K562 (cell line): ENCODE results near the gene GHR. TPM values are rescaled to one million over a fixed set of nuclear protein-coding genes. Genes with fewer than 3 reads are reported as not detected.

Experiments
- ATAC-seq: fragments of 200-7000 bp; cut with Tn5 transposase; 3 replicates; pipeline ENCODE4 v1.9.1; 2020; ENCODE audit warnings: moderate library complexity
- BruUV-seq: library from RNA; stranded (reverse); fragments of 400-500 nt; replicated peaks from 2 replicates; lab custom pipeline; 2021; lab: Mats Ljungman, UMichigan
- CTCF ChIA-PET: fragments of 300-600 bp; formaldehyde crosslinking; extraction: SDS; loops from one replicate; lab custom pipeline; 2021; ENCODE audit warnings: low intra/inter-chr PET ratio; lab: Yijun Ruan, JAX
- POLR2A ChIA-PET: fragments of 300-600, 350-650 bp; sonication (Branson Sonifier 250); formaldehyde crosslinking; extraction: SDS; loops from one replicate; lab custom pipeline; 2021; ENCODE audit warnings: antibody characterized with exemption, inconsistent platforms; lab: Yijun Ruan, JAX
- DNase-seq, 4 experiments: peaks; one replicate each; pipeline versions ENCODE4 v3.0.0 to v3.0.0-alpha.2; 2011 to 2018; ENCODE audit warnings: low spot score in 3 of 4, mixed read lengths in 3 of 4; ENCODE audit errors: extremely low read depth in 1 of 4
- FAIRE-seq: peaks from 2 replicates; lab custom pipeline; 2011; peaks lifted over from hg19 to GRCh38; lab: Jason Lieb, UNC
- H2AFZ ChIP-seq: 2 replicates; pipeline ENCODE4 v1.6.0; 2011; ENCODE audit warnings: low read depth, low read length, control low read depth, inconsistent platforms
- H3K27ac ChIP-seq: fragments of 200-600 bp; 3 replicates; pipeline ENCODE4 v1.8.0; 2011; ENCODE audit warnings: low read depth, mild to moderate bottlenecking, control low read depth, inconsistent platforms, low read length, moderate library complexity, mixed read lengths; ENCODE audit errors: extremely low read depth
- H3K27me3 ChIP-seq, 2 experiments: fragments of 300-600 bp in 1 of 2; 2 replicates in 1 of 2; 3 replicates in 1 of 2; pipeline versions ENCODE4 v1.6.0 to v1.8.0; 2011; ENCODE audit warnings: inconsistent platforms in 2 of 2, low read length in 2 of 2, mild to moderate bottlenecking in 1 of 2, mixed read lengths in 1 of 2, moderate library complexity in 1 of 2; ENCODE audit not compliant: control insufficient read depth in 2 of 2, insufficient read depth in 2 of 2
- H3K36me3 ChIP-seq: fragments of 300-600 bp; 3 replicates; pipeline ENCODE4 v1.8.0; 2011; ENCODE audit warnings: mild to moderate bottlenecking, low read length, inconsistent platforms; ENCODE audit not compliant: control insufficient read depth, insufficient read depth
- H3K4me1 ChIP-seq, 2 experiments: fragments of 200-600 bp in 1 of 2; replicated peaks in 1 of 2; 2 replicates in 1 of 2; 3 replicates in 1 of 2; pipeline versions ENCODE4 v1.5.1 to v1.8.0; 2011; ENCODE audit warnings: inconsistent platforms in 2 of 2, low read length in 2 of 2, mild to moderate bottlenecking in 1 of 2, mixed read lengths in 1 of 2, moderate library complexity in 1 of 2; ENCODE audit not compliant: control insufficient read depth in 2 of 2, insufficient read depth in 2 of 2
- H3K4me2 ChIP-seq: 2 replicates; pipeline ENCODE4 v1.6.1; 2011; ENCODE audit warnings: low read length, control low read depth, inconsistent platforms, mixed read lengths; ENCODE audit not compliant: insufficient read depth
- H3K4me3 ChIP-seq: fragments of 200-600 bp; sonication (generic), shearing (Covaris generic); 2 replicates; pipeline ENCODE4 v1.5.1; 2016; ENCODE audit warnings: control low read depth, inconsistent platforms
- H3K79me2 ChIP-seq: fragments of 200-600 bp; 3 replicates; pipeline ENCODE4 v1.8.0; 2011; ENCODE audit warnings: low read length, inconsistent platforms; ENCODE audit not compliant: control insufficient read depth, insufficient read depth
- H3K9ac ChIP-seq, 2 experiments: 2 replicates each; pipeline versions ENCODE4 v1.6.0 to v1.6.1; 2011; ENCODE audit warnings: low read depth in 2 of 2, low read length in 2 of 2, control low read depth in 1 of 2, inconsistent platforms in 1 of 2, mild to moderate bottlenecking in 1 of 2, mixed read lengths in 1 of 2; ENCODE audit not compliant: insufficient read depth in 1 of 2
- H3K9me1 ChIP-seq: one replicate; pipeline ENCODE4 v1.6.0; 2011; ENCODE audit warnings: inconsistent platforms, mild to moderate bottlenecking, low read length, moderate library complexity; ENCODE audit not compliant: control insufficient read depth, insufficient read depth
- H3K9me3 ChIP-seq: replicated peaks from 2 replicates; pipeline ENCODE4 v1.5.1; 2011; ENCODE audit warnings: low read depth, low read length, inconsistent platforms; ENCODE audit not compliant: control insufficient read depth, insufficient read depth
- H4K20me1 ChIP-seq: replicated peaks from 2 replicates; pipeline ENCODE4 v1.6.1; 2011; ENCODE audit warnings: low read length, inconsistent platforms, mixed read lengths; ENCODE audit not compliant: control insufficient read depth, insufficient read depth
- HDAC2 ChIP-seq: fragments of 450-650 bp; IDR thresholded peaks from 2 replicates; pipeline ENCODE4 v1.6.1; 2016; ENCODE audit warnings: mild to moderate bottlenecking
- MAX ChIP-seq: sonication (generic); formaldehyde crosslinking; IDR thresholded peaks from 2 replicates; pipeline ENCODE4 v1.9.0; 2022; ENCODE audit warnings: mild to moderate bottlenecking, missing genetic modification reagents
- MAZ ChIP-seq, 2 experiments: fragments of 450-650 bp in 1 of 2; sonication (generic) in 1 of 2; formaldehyde crosslinking; IDR thresholded peaks in 1 of 2; conservative IDR thresholded peaks in 1 of 2; 2 replicates each; pipeline versions ENCODE4 v1.4.0 to v1.5.0; 2020; ENCODE audit warnings: mild to moderate bottlenecking in 1 of 2, missing genetic modification reagents in 1 of 2
- NONO ChIP-seq, 2 experiments: fragments of 200-400 bp in 1 of 2; fragments of 450-650 bp in 1 of 2; formaldehyde crosslinking in 1 of 2; IDR thresholded peaks; 2 replicates each; pipeline ENCODE4 v1.6.1; 2017; ENCODE audit warnings: low read depth in 2 of 2, mild to moderate bottlenecking in 2 of 2, moderate library complexity in 2 of 2, low read length in 1 of 2
- NR1H2 ChIP-seq: sonication (generic); formaldehyde crosslinking; IDR thresholded peaks from 2 replicates; pipeline ENCODE4 v1.4.0; 2020; ENCODE audit warnings: mild to moderate bottlenecking, missing genetic modification reagents
- OTX1 ChIP-seq: fragments of 450-650 bp; formaldehyde crosslinking; IDR thresholded peaks from 2 replicates; pipeline ENCODE4 v1.4.0; 2022; ENCODE audit warnings: mild to moderate bottlenecking
- RCOR1 ChIP-seq, 2 experiments: IDR thresholded peaks; 2 replicates each; pipeline ENCODE4 v1.6.1; 2012; ENCODE audit warnings: low read depth in 2 of 2, low read length in 2 of 2, borderline replicate concordance in 1 of 2, improper control_type of control experiment in 1 of 2
- SRSF1 ChIP-seq: fragments of 200-400 bp; formaldehyde crosslinking; IDR thresholded peaks from 2 replicates; pipeline ENCODE4 v1.6.1; 2017; ENCODE audit warnings: mild to moderate bottlenecking, low read depth, low read length, moderate library complexity
- TEAD1 ChIP-seq, 2 experiments: fragments of 450-650 bp in 1 of 2; sonication (generic) in 1 of 2; formaldehyde crosslinking; IDR thresholded peaks; 2 replicates each; pipeline versions ENCODE4 v1.4.0 to v1.8.0; 2020 to 2022; ENCODE audit warnings: mild to moderate bottlenecking in 2 of 2, missing genetic modification reagents in 1 of 2
- THAP7 ChIP-seq: fragments of 250-450 bp; sonication (Bioruptor Pico); IDR thresholded peaks from 2 replicates; pipeline ENCODE4 v1.5.0; 2021
- VEZF1 ChIP-seq: fragments of 200-800 bp; sonication (Bioruptor generic); IDR thresholded peaks from 2 replicates; pipeline ENCODE4 v1.6.1; 2017; ENCODE audit warnings: missing genetic modification characterization, missing compliant biosample characterization
- ZNF174 ChIP-seq: fragments of 250-450 bp; sonication (Bioruptor Pico); IDR thresholded peaks from 2 replicates; pipeline ENCODE4 v1.4.0; 2020; ENCODE audit warnings: mild to moderate bottlenecking
- ZNF347 ChIP-seq: fragments of 450-650 bp; formaldehyde crosslinking; IDR thresholded peaks from 2 replicates; pipeline ENCODE4 v1.4.0; 2020; ENCODE audit warnings: low read depth, mild to moderate bottlenecking, moderate library complexity
- ZNF589 ChIP-seq: fragments of 200-800 bp; sonication (Bioruptor generic); IDR thresholded peaks from 2 replicates; pipeline ENCODE4 v1.6.1; 2016; ENCODE audit warnings: low read depth, missing genetic modification characterization, missing compliant biosample characterization
- ZNF830 ChIP-seq: fragments of 250-450 bp; sonication (Bioruptor Pico); IDR thresholded peaks from 2 replicates; pipeline ENCODE4 v1.5.0; 2021; ENCODE audit warnings: mild to moderate bottlenecking
- in situ Hi-C: fragments of 300-500 bp; cut with MboI; formaldehyde crosslinking; loops from 4 replicates; pipeline ENCODE4 v1.15.0; 2018; ENCODE audit warnings: inconsistent platforms, mixed read lengths
- intact Hi-C: fragments of 100-400 bp; cut with micrococcal nuclease; formaldehyde crosslinking; loops from 2 replicates; pipeline ENCODE4 v1.14.2; 2022
- polyA plus RNA-seq, 8 experiments: library from polyadenylated mRNA; depleted of rRNA in 4 of 8; stranded (reverse) in 5 of 8; unstranded in 3 of 8; fragments of >200 nt; fragmentation: Nextera tagmentation in 2 of 8; fragmentation: Illumina TruSeq in 1 of 8; extraction: Ambion mirVana in 2 of 8; extraction: Trizol in 1 of 8; gene quantifications; 2 replicates each; pipeline versions ENCODE4 v1.2.1 to v1.2.3, GENCODE V29; 2011 to 2014; ENCODE audit warnings: inconsistent platforms in 1 of 8, missing spikeins in 1 of 8
- total RNA-seq, 7 experiments: library from RNA; depleted of rRNA in 6 of 7; stranded (reverse); fragments of >200 nt in 6 of 7; fragmentation: Illumina TruSeq in 2 of 7; extraction: Trizol in 2 of 7; gene quantifications; 2 replicates each; pipeline versions ENCODE4 v1.2.1 to v1.2.3, GENCODE V29; 2011 to 2021; ENCODE audit warnings: low replicate concordance in 1 of 7
- TF ChIP-seq, protein P1 (sequence below), 3 experiments: IDR thresholded peaks in 2 of 3; conservative IDR thresholded peaks in 1 of 3; 2 replicates each; pipeline ENCODE4 v1.5.1; 2011 to 2012; ENCODE audit warnings: low read length in 3 of 3, mild to moderate bottlenecking in 3 of 3, control low read depth in 2 of 3, improper control_type of control experiment in 1 of 3, inconsistent platforms in 1 of 3, low read depth in 1 of 3, mixed read lengths in 1 of 3, moderate library complexity in 1 of 3; ENCODE audit not compliant: insufficient read depth in 2 of 3
- TF ChIP-seq, protein P2 (sequence below): fragments of 250-450 bp; sonication (Bioruptor Pico); IDR thresholded peaks from 2 replicates; pipeline ENCODE4 v1.4.0; 2020; ENCODE audit warnings: borderline replicate concordance

The GHR gene
- total and polyA plus RNA-seq, 9 of the 15 experiments (the other 6 are each of a cell fraction or from before 2014, with no cell fraction given), result 0.01 to 0.13 (median 0.07) TPM; not detected in 5

- no peaks in the 10 kb centered on the region for H3K9me3 ChIP-seq
- no peaks in the 10 kb centered on the region for H3K4me1 ChIP-seq
- DNase-seq, result no peak
- intact Hi-C loops, result no loop called here
- H3K27me3 ChIP-seq, result no peaks in the 10 kb centered on the region
- H3K27ac ChIP-seq, result no peak overlapping the region
- H2AFZ ChIP-seq, result no peak overlapping the region
- ATAC-seq, result no peak
- H3K9me1 ChIP-seq, result no peaks in the 10 kb centered on the region
- TF ChIP-seq ZNF589 (CRISPR knock-in tag), result no peak
- TF ChIP-seq NR1H2 (CRISPR knock-in tag), result no peak
- no peak for TF ChIP-seq MAZ (CRISPR knock-in tag; conservative IDR thresholded peaks at IDR 0.05 in 1 of 2, IDR thresholded peaks at IDR 0.05 in 1 of 2)
- TF ChIP-seq NONO (IDR thresholded peaks at IDR 0.05; ENCODE audit: low read depth in 2 of 2, low read length in 1 of 2), result no peak
- no peak for TF ChIP-seq SRSF1
- no peak for TF ChIP-seq ZNF830 (CRISPR knock-in tag)
- TF ChIP-seq TEAD1 (CRISPR knock-in tag; IDR thresholded peaks at IDR 0.05), result no peak
- TF ChIP-seq ZNF347 (CRISPR knock-in tag), result no peak
- no peak for TF ChIP-seq ZNF174 (CRISPR knock-in tag)
- no peak for TF ChIP-seq MAX (CRISPR knock-in tag)
- TF ChIP-seq, protein P1, sequence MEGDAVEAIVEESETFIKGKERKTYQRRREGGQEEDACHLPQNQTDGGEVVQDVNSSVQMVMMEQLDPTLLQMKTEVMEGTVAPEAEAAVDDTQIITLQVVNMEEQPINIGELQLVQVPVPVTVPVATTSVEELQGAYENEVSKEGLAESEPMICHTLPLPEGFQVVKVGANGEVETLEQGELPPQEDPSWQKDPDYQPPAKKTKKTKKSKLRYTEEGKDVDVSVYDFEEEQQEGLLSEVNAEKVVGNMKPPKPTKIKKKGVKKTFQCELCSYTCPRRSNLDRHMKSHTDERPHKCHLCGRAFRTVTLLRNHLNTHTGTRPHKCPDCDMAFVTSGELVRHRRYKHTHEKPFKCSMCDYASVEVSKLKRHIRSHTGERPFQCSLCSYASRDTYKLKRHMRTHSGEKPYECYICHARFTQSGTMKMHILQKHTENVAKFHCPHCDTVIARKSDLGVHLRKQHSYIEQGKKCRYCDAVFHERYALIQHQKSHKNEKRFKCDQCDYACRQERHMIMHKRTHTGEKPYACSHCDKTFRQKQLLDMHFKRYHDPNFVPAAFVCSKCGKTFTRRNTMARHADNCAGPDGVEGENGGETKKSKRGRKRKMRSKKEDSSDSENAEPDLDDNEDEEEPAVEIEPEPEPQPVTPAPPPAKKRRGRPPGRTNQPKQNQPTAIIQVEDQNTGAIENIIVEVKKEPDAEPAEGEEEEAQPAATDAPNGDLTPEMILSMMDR (IDR thresholded peaks at IDR 0.05 in 2 of 3, conservative IDR thresholded peaks at IDR 0.05 in 1 of 3; ENCODE audit: insufficient read depth in 2 of 3, low read depth in 1 of 3, low read length in 3 of 3), result no peak
- TF ChIP-seq OTX1 (CRISPR knock-in tag), result no peak
- no peak for TF ChIP-seq THAP7 (CRISPR knock-in tag)
- TF ChIP-seq RCOR1 (IDR thresholded peaks at IDR 0.05; ENCODE audit: borderline replicate concordance in 1 of 2, low read depth in 2 of 2, low read length in 2 of 2), result no peak
- no peak for TF ChIP-seq HDAC2
- TF ChIP-seq VEZF1 (CRISPR knock-in tag), result no peak
- TF ChIP-seq, protein P2, sequence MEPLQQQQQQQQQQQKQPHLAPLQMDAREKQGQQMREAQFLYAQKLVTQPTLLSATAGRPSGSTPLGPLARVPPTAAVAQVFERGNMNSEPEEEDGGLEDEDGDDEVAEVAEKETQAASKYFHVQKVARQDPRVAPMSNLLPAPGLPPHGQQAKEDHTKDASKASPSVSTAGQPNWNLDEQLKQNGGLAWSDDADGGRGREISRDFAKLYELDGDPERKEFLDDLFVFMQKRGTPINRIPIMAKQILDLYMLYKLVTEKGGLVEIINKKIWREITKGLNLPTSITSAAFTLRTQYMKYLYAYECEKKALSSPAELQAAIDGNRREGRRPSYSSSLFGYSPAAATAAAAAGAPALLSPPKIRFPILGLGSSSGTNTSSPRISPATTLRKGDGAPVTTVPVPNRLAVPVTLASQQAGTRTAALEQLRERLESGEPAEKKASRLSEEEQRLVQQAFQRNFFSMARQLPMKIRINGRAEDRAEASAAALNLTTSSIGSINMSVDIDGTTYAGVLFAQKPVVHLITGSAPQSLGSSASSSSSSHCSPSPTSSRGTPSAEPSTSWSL (CRISPR knock-in tag), result no peak
- FAIRE-seq, result no peak
- H3K79me2 ChIP-seq, result no peaks in the 10 kb centered on the region
- no TSS peak for BruUV-seq
- CTCF ChIA-PET, result no interaction called here
- POLR2A ChIA-PET, result no interaction called here
- in situ Hi-C loops, result no loop called here
- no peak overlapping the region for H3K9ac ChIP-seq
- no peak overlapping the region for H3K4me2 ChIP-seq
- H3K4me3 ChIP-seq, result no peak overlapping the region
- H3K36me3 ChIP-seq, result no peaks in the 10 kb centered on the region
- no peaks in the 10 kb centered on the region for H4K20me1 ChIP-seq
Observed at GRCh38 chr5:42749020-42749419, 325.8 kb downstream of the GHR start.
